Upper lobe of left lung (tissue), 4 donors: Measurements from ENCODE around the gene KNOP1.

Experiments used
- EP300 ChIP-seq, 4 donors: sonication (generic); formaldehyde crosslinking; IDR thresholded peaks; one replicate each; pipeline ENCODE4 v1.5.1; 2017; ENCODE audit warnings: antibody characterized with exemption in 4 of 4, control low read depth in 2 of 4
- POLR2A ChIP-seq, 4 donors: fragments of 450-650 bp; IDR thresholded peaks; one replicate each; pipeline ENCODE4 v1.5.1; 2016 to 2017; ENCODE audit warnings: antibody characterized with exemption in 4 of 4, mild to moderate bottlenecking in 2 of 4
- TF ChIP-seq, protein P1 (sequence below), 6 experiments: fragments of 450-650 bp in 4 of 6; fragments of 200-600 bp in 2 of 6; sonication (generic) in 2 of 6; IDR thresholded peaks; one replicate each; pipeline ENCODE4 v1.5.1; 2016 to 2019; ENCODE audit warnings: antibody characterized with exemption in 6 of 6

GRCh38 chr16:19666477-19666876, 51.5 kb downstream of the KNOP1 start:
- TF ChIP-seq POLR2A (IDR thresholded peaks at IDR 0.05): no peak
- TF ChIP-seq, protein P1, sequence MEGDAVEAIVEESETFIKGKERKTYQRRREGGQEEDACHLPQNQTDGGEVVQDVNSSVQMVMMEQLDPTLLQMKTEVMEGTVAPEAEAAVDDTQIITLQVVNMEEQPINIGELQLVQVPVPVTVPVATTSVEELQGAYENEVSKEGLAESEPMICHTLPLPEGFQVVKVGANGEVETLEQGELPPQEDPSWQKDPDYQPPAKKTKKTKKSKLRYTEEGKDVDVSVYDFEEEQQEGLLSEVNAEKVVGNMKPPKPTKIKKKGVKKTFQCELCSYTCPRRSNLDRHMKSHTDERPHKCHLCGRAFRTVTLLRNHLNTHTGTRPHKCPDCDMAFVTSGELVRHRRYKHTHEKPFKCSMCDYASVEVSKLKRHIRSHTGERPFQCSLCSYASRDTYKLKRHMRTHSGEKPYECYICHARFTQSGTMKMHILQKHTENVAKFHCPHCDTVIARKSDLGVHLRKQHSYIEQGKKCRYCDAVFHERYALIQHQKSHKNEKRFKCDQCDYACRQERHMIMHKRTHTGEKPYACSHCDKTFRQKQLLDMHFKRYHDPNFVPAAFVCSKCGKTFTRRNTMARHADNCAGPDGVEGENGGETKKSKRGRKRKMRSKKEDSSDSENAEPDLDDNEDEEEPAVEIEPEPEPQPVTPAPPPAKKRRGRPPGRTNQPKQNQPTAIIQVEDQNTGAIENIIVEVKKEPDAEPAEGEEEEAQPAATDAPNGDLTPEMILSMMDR (IDR thresholded peaks at IDR 0.05): no peak
- TF ChIP-seq EP300 (IDR thresholded peaks at IDR 0.05): no peak
